Measurements from ENCODE around the gene PDE3B. TPM values are rescaled to one million over a fixed set of nuclear protein-coding genes. Genes with fewer than 3 reads are reported as not detected.

The PDE3B gene
- total and polyA plus RNA-seq, 2 of the 8 experiments (the other 6 are each of a cell fraction or from before 2014, with no cell fraction given) = 2.7 to 10.9 TPM

GRCh38 chr11:14637868-14638409, 5.7 kb upstream of the PDE3B start:
- 87% methylated on average over 5 of the region's 5 CpGs; no CpG with 5 or more reads in 1 of the 2 experiments for WGBS, 2 experiments (ENCODE audit: extremely low coverage in 1 of 2, insufficient coverage in 1 of 2, insufficient read length in 1 of 2, insufficient replicate concordance in 2 of 2, low coverage in 1 of 2, low lambda C conversion rate in 2 of 2, missing lambda C conversion rate in 1 of 2)
- H2AK5ac ChIP-seq (ENCODE audit: low read depth, low read length) = no peak overlapping the region
- H3K23ac ChIP-seq (ENCODE audit: insufficient read length) = no peak overlapping the region
- FAIRE-seq = no peak
- POLR2A ChIA-PET (ENCODE audit: partially characterized antibody) = interaction anchor here (0.6 kb wide), 1 partner anchor 232 kb away, joined by 3 read pairs; no protein-coding TSS in a partner anchor
- H2AFZ ChIP-seq (ENCODE audit: low read length) = no peak overlapping the region
- no peak for DNase-seq (ENCODE audit: low read depth in 1 of 2, low spot score in 2 of 2)
- no peak overlapping the region for H3K56ac ChIP-seq (replicated peaks; ENCODE audit: insufficient read length, low read depth, low read length)
- no peak overlapping the region for H2BK15ac ChIP-seq (ENCODE audit: low read length)
- peaks cover 0 to 7% (median 4%) of the 10 kb centered on the region in 4 experiments; a peak in 6 of 7 replicates for H3K27me3 ChIP-seq (replicated peaks in 1 of 4; ENCODE audit: control insufficient read depth in 3 of 4, extremely low read depth in 1 of 4, insufficient read depth in 3 of 4, low read length in 3 of 4)
- no peak overlapping the region for H3K9ac ChIP-seq (replicated peaks in 1 of 4; ENCODE audit: extremely low read depth in 1 of 4, low read depth in 3 of 4, low read length in 3 of 4)
- CTCF ChIA-PET (ENCODE audit: partially characterized antibody) = interaction anchor here (1.0 to 2.3 kb wide), 3 partner anchors 15 to 269 kb away, joined by 3 to 7 read pairs (median 4); no protein-coding TSS in a partner anchor
- no peaks in the 10 kb centered on the region for H3K79me2 ChIP-seq (ENCODE audit: control insufficient read depth in 1 of 2, insufficient read depth in 2 of 2, low read length in 2 of 2)
- no peaks in the 10 kb centered on the region for H3K79me1 ChIP-seq (ENCODE audit: low read depth, low read length)
- H3K36me3 ChIP-seq (ENCODE audit: control insufficient read depth in 2 of 4, insufficient read depth in 4 of 4, low read length in 3 of 4) = no peaks in the 10 kb centered on the region
- H3K4me2 ChIP-seq (ENCODE audit: insufficient read depth in 1 of 2, low read depth in 2 of 2, low read length in 2 of 2) = no peak overlapping the region
- H3K4ac ChIP-seq (replicated peaks; ENCODE audit: insufficient read length, low read depth, low read length) = no peak overlapping the region
- no peaks in the 10 kb centered on the region for H3K23me2 ChIP-seq (ENCODE audit: low read depth, low read length)
- no peak overlapping the region for H2BK5ac ChIP-seq (ENCODE audit: low read depth, low read length)
- peaks cover 0 to 2% of the 10 kb centered on the region in 2 experiments for H4K20me1 ChIP-seq (replicated peaks in 1 of 2; ENCODE audit: control insufficient read depth in 1 of 2, insufficient read depth in 2 of 2, low read length in 2 of 2)
- H3K4me1 ChIP-seq (replicated peaks in 1 of 4; ENCODE audit: control insufficient read depth in 3 of 4, insufficient read depth in 4 of 4, low read length in 3 of 4) = 0 out of 7 replicates have a peak, but pooled peaks cover 0 to 2% (median 0%) of the 10 kb centered on the region in 4 experiments
- no peak overlapping the region for H2BK20ac ChIP-seq (ENCODE audit: low read length)
- no peak overlapping the region for H2BK120ac ChIP-seq (replicated peaks; ENCODE audit: low read depth, low read length)
- H3K18ac ChIP-seq (ENCODE audit: extremely low read depth, low read length) = no peak overlapping the region
- H3K9me3 ChIP-seq (ENCODE audit: insufficient read depth in 2 of 2, low read depth in 1 of 2, low read length in 1 of 2) = no peaks in the 10 kb centered on the region
- no peak for TF ChIP-seq JUN (IDR thresholded peaks at IDR 0.05; ENCODE audit: low read depth, low read length)
- no peak for TF ChIP-seq BCL11A (IDR thresholded peaks at IDR 0.05; ENCODE audit: low read depth in 2 of 2, low read length in 2 of 2)
- no peak for TF ChIP-seq SUZ12 (IDR thresholded peaks at IDR 0.05; ENCODE audit: low read length)
- TF ChIP-seq POLR2AphosphoS5 (IDR thresholded peaks at IDR 0.05; ENCODE audit: low read depth, low read length) = no peak
- TF ChIP-seq NRF1 (IDR thresholded peaks at IDR 0.05; ENCODE audit: low read depth, low read length) = no peak
- no peak for TF ChIP-seq USF2 (IDR thresholded peaks at IDR 0.05; ENCODE audit: low read length)
- H4K5ac ChIP-seq (ENCODE audit: insufficient read length, low read depth, low read length) = no peak overlapping the region
- no peak overlapping the region for H4K91ac ChIP-seq (replicated peaks; ENCODE audit: insufficient read length, low read length)
- H3K14ac ChIP-seq (ENCODE audit: insufficient read length) = no peak overlapping the region
- H2BK12ac ChIP-seq (ENCODE audit: low read depth, low read length) = no peak overlapping the region
- no peak overlapping the region for H3K27ac ChIP-seq (ENCODE audit: low read depth, low read length)
- no peak overlapping the region for H4K8ac ChIP-seq (ENCODE audit: extremely low read depth, insufficient read depth, low read length)
- H3K4me3 ChIP-seq (ENCODE audit: extremely low read depth in 1 of 4, insufficient read depth in 2 of 4, low read depth in 3 of 4, low read length in 4 of 4) = no peak overlapping the region

Measured in H1 (cell line).